Ectodermal cell (in vitro differentiated cells): ENCODE measurements around the gene URI1.

Experiments
- H3K27ac ChIP-seq: 2 replicates; pipeline ENCODE4 v1.7.0; 2013; ENCODE audit warnings: mild to moderate bottlenecking, low read depth, low read length; ENCODE audit not compliant: insufficient read depth, poor library complexity, severe bottlenecking
- H3K27me3 ChIP-seq: 2 replicates; pipeline ENCODE4 v1.7.0; 2013; ENCODE audit warnings: mild to moderate bottlenecking, low read length; ENCODE audit not compliant: insufficient read depth, control insufficient read depth, poor library complexity, severe bottlenecking
- H3K36me3 ChIP-seq: one replicate; pipeline ENCODE4 v1.7.0; 2013; ENCODE audit warnings: low read length; ENCODE audit not compliant: control insufficient read depth, insufficient read depth
- H3K4me1 ChIP-seq: one replicate; pipeline ENCODE4 v1.7.0; 2013; ENCODE audit warnings: low read length; ENCODE audit not compliant: control insufficient read depth, insufficient read depth
- H3K4me3 ChIP-seq: 2 replicates; pipeline ENCODE4 v1.7.0; 2013; ENCODE audit warnings: low read depth, low read length, control low read depth; ENCODE audit not compliant: insufficient read depth
- H3K9me3 ChIP-seq: 2 replicates; pipeline ENCODE4 v1.7.0; 2013; ENCODE audit warnings: mild to moderate bottlenecking, low read length, moderate library complexity; ENCODE audit not compliant: control insufficient read depth
- WGBS, 2 experiments: methylation state at CpG; one replicate each; pipeline ENCODE4 v1.1.7; 2013; ENCODE audit warnings: missing lambda C conversion rate in 2 of 2; 5-methylcytosine and 5-hydroxymethylcytosine counted together

Gene URI1

GRCh38 chr19:30011051-30011578, 69.1 kb downstream of the URI1 start:
- no peaks in the 10 kb centered on the region for H3K9me3 ChIP-seq
- H3K27ac ChIP-seq = no peak overlapping the region
- no peaks in the 10 kb centered on the region for H3K4me1 ChIP-seq
- 69 to 77% methylated on average over 9 of the region's 9 CpGs for WGBS, 2 experiments
- no peak overlapping the region for H3K4me3 ChIP-seq
- H3K27me3 ChIP-seq = no peaks in the 10 kb centered on the region
- peaks cover 8% of the 10 kb centered on the region for H3K36me3 ChIP-seq

- H3K27ac ChIP-seq = no peak overlapping the region
- no peak overlapping the region for H3K4me3 ChIP-seq
- H3K4me1 ChIP-seq = no peaks in the 10 kb centered on the region
- WGBS, 2 experiments = 96 to 98% methylated on average over 3 of the region's 3 CpGs
- H3K27me3 ChIP-seq = no peaks in the 10 kb centered on the region
- no peaks in the 10 kb centered on the region for H3K9me3 ChIP-seq
- H3K36me3 ChIP-seq = peaks cover 7% of the 10 kb centered on the region
Measured at GRCh38 chr19:30014770-30015169, 72.7 kb downstream of the URI1 start.

DNA sequence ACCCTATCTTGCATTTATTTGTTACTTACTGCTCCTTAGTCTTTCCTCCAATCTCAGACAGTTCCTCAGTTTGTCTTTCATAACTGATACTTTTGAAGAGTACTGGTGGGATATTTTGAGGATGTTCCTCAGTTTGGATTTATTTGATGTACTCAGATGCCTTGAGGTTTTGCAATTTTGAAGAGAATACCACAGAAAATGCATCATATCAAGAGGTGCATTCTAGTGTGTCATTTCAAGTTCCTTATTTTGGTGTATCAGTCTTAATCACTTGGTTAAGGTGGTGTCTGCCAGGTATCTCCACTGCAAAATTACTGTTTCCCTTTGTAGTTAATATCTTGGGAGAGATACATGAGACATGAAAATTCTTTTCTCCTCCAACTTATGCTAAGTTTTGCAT, 75.1 kb downstream of the URI1 start:
- no peak overlapping the region for H3K4me3 ChIP-seq
- H3K9me3 ChIP-seq = no peaks in the 10 kb centered on the region
- H3K4me1 ChIP-seq = no peaks in the 10 kb centered on the region
- H3K27me3 ChIP-seq = no peaks in the 10 kb centered on the region
- H3K36me3 ChIP-seq = peaks cover 3% of the 10 kb centered on the region
- no peak overlapping the region for H3K27ac ChIP-seq

DNA sequence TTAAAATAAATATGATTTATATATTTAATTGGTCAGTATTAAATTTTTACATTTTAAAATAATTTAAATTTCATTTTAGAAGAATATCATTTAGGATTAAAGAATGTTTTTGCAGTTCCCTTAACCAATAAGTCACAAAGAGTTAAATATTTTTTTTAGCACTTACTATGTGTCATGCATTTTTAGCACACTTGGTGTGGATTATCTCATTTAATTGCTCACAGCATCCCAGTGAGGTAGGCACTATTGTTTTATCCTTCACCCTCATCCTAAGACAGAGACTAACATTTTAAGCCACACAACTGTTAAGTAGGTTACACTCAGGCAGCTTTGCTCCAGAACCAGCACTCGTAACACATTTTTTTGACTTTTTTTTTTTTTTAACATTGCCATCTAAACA, 78.2 kb downstream of the URI1 start:
- Histone ChIP-seq H3K9me3 (no peaks in the 10 kb centered on the region), H3K27me3 (no peaks in the 10 kb centered on the region), H3K36me3 (no peaks in the 10 kb centered on the region), H3K4me3 (no peak overlapping the region), H3K27ac (no peak overlapping the region), H3K4me1 (no peaks in the 10 kb centered on the region)
- 89 to 100% methylated on average over 1 of the region's 1 CpG for WGBS, 2 experiments

DNA sequence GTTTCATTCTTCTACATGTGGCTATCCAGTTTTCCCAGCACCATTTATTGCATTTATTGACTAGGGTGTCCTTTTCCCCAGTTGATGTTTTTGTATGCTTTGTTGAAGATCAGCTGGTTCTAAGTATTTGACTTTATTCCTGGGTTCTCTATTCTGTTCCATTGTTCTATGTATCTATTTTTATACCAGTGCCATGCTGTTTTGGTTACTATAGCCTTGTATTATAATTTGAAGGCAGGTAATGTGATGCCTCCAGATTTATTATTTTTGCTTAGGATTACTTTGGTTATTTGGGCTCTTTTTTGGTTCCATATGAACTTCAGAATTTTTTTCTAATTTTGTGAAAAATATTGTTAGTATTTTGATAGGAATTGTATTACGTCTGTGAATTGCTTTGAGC, 80.6 kb downstream of the URI1 start:
- H3K9me3 ChIP-seq = no peaks in the 10 kb centered on the region
- H3K4me3 ChIP-seq = no peak overlapping the region
- 93 to 96% methylated on average over 1 of the region's 1 CpG for WGBS, 2 experiments
- no peaks in the 10 kb centered on the region for H3K4me1 ChIP-seq
- H3K27ac ChIP-seq = no peak overlapping the region
- no peaks in the 10 kb centered on the region for H3K27me3 ChIP-seq
- H3K36me3 ChIP-seq = no peaks in the 10 kb centered on the region

GRCh38 chr19:30023330-30023729, 81.3 kb downstream of the URI1 start:
- H3K36me3 ChIP-seq = no peaks in the 10 kb centered on the region
- H3K4me1 ChIP-seq = no peaks in the 10 kb centered on the region
- no peaks in the 10 kb centered on the region for H3K27me3 ChIP-seq
- no peak overlapping the region for H3K27ac ChIP-seq
- no peaks in the 10 kb centered on the region for H3K9me3 ChIP-seq
- no peak overlapping the region for H3K4me3 ChIP-seq

- no peak overlapping the region for H3K4me3 ChIP-seq
- H3K27me3 ChIP-seq = no peaks in the 10 kb centered on the region
- H3K36me3 ChIP-seq = no peaks in the 10 kb centered on the region
- no peaks in the 10 kb centered on the region for H3K4me1 ChIP-seq
- no peak overlapping the region for H3K27ac ChIP-seq
- no peaks in the 10 kb centered on the region for H3K9me3 ChIP-seq
Measured at GRCh38 chr19:30024091-30024490, 82.1 kb downstream of the URI1 start.

GRCh38 chr19:30026933-30027332, 84.9 kb downstream of the URI1 start:
- H3K27ac ChIP-seq = no peak overlapping the region
- WGBS, 2 experiments = 67 to 92% methylated on average over 1 of the region's 1 CpG
- H3K9me3 ChIP-seq = no peaks in the 10 kb centered on the region
- no peak overlapping the region for H3K4me3 ChIP-seq
- peaks cover 9% of the 10 kb centered on the region for H3K36me3 ChIP-seq
- no peaks in the 10 kb centered on the region for H3K27me3 ChIP-seq
- H3K4me1 ChIP-seq = no peaks in the 10 kb centered on the region

- no peak overlapping the region for H3K4me3 ChIP-seq
- H3K27me3 ChIP-seq = no peaks in the 10 kb centered on the region
- peaks cover 9% of the 10 kb centered on the region for H3K36me3 ChIP-seq
- H3K4me1 ChIP-seq = no peaks in the 10 kb centered on the region
- H3K9me3 ChIP-seq = no peaks in the 10 kb centered on the region
- 86 to 91% methylated on average over 1 of the region's 2 CpGs for WGBS, 2 experiments
- no peak overlapping the region for H3K27ac ChIP-seq
Measured at GRCh38 chr19:30028118-30028991, 86.3 kb downstream of the URI1 start.

DNA sequence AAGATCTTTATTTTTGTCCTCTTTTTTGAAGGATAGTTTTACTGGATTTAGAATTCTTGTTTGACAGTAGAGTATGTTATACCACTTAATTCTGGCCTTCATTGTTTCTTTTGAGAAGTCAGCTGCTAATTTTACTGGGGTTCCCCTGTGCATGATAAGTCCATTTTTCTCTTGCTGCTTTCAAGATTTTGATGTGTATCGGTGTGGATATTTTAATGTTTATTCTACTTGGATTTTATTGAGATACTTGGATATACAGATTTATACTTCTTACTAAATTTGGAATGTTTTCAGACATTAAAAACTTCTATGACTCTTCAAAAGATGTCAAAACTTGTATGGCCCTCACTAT, 86.9 kb downstream of the URI1 start:
- Histone ChIP-seq H3K27me3 (no peaks in the 10 kb centered on the region), H3K27ac (no peak overlapping the region), H3K4me1 (no peaks in the 10 kb centered on the region), H3K36me3 (peaks cover 9% of the 10 kb centered on the region), H3K4me3 (no peak overlapping the region), H3K9me3 (no peaks in the 10 kb centered on the region)
- 71% methylated on average over 1 of the region's 1 CpG; no CpG with 5 or more reads in 1 of the 2 experiments for WGBS, 2 experiments
